B cell (primary cell): ENCODE data around the gene EML1. TPM values are rescaled to one million over a fixed set of nuclear protein-coding genes. Genes with fewer than 3 reads are reported as not detected.

Experiments
- ATAC-seq: fragments of 200-7000 bp; cut with Tn5 transposase; one replicate; pipeline ENCODE4 v1.10.0; 2021; ENCODE audit warnings: low read depth, mild to moderate bottlenecking, moderate number of reproducible peaks, moderate library complexity
- CTCF ChIA-PET: fragments of 350-600 bp; sonication (Branson Sonifier 250); formaldehyde crosslinking; loops from one replicate; lab custom pipeline; 2021; ENCODE audit warnings: antibody characterized with exemption, inconsistent platforms; lab: Charles Lee
- POLR2A ChIA-PET: fragments of 350-600 bp; sonication (Branson Sonifier 250); formaldehyde crosslinking; loops from one replicate; lab custom pipeline; 2021; ENCODE audit warnings: antibody characterized with exemption; lab: Charles Lee
- DNase-seq: peaks from one replicate; pipeline ENCODE4 v3.0.0; 2013
- H2AFZ ChIP-seq: 2 replicates; pipeline ENCODE4 v1.6.1; 2012; ENCODE audit warnings: mild to moderate bottlenecking, low read depth, low read length; ENCODE audit not compliant: insufficient read depth, poor library complexity, severe bottlenecking
- H3K27ac ChIP-seq, 2 donors: 1 replicate in 1 of 2; 2 replicates in 1 of 2; pipeline ENCODE4 v1.5.1; 2012 to 2013; ENCODE audit warnings: low read length in 2 of 2, mild to moderate bottlenecking in 2 of 2, moderate library complexity in 1 of 2
- H3K27me3 ChIP-seq, 4 experiments: fragments of 200-600 bp in 1 of 4; sonication (generic) in 1 of 4; replicated peaks in 1 of 4; 1 replicate in 2 of 4; 2 replicates in 2 of 4; pipeline versions ENCODE4 v1.6.1 to v1.7.0; 2013 to 2016; ENCODE audit warnings: low read length in 3 of 4, mild to moderate bottlenecking in 2 of 4, mixed read lengths in 1 of 4, moderate library complexity in 1 of 4; ENCODE audit not compliant: insufficient read depth in 4 of 4, control insufficient read depth in 3 of 4; ENCODE audit errors: control extremely low read depth in 1 of 4
- H3K36me3 ChIP-seq, 2 experiments: replicated peaks in 1 of 2; 1 replicate in 1 of 2; 2 replicates in 1 of 2; pipeline versions ENCODE4 v1.6.1 to v1.7.1; 2013; ENCODE audit warnings: low read length in 1 of 2; ENCODE audit not compliant: insufficient read depth in 2 of 2, control insufficient read depth in 1 of 2; ENCODE audit errors: control extremely low read depth in 1 of 2, extremely low read depth in 1 of 2
- H3K4me1 ChIP-seq, 2 donors: fragments of 200-600 bp in 1 of 2; sonication (generic) in 1 of 2; 1 replicate in 1 of 2; 2 replicates in 1 of 2; pipeline versions ENCODE4 v1.5.1 to v1.6.1; 2013 to 2017; ENCODE audit warnings: low read length in 2 of 2; ENCODE audit not compliant: control insufficient read depth in 2 of 2, insufficient read depth in 2 of 2
- H3K4me2 ChIP-seq: replicated peaks from 2 replicates; pipeline ENCODE3; 2012; ENCODE audit warnings: mild to moderate bottlenecking, low read depth, low read length; ENCODE audit not compliant: poor library complexity, severe bottlenecking
- H3K4me3 ChIP-seq, 5 experiments: fragments of 200-600 bp in 1 of 5; sonication (generic) in 1 of 5; 1 replicate in 3 of 5; 2 replicates in 2 of 5; pipeline versions ENCODE4 v1.5.1 to v1.7.0; 2011 to 2016; ENCODE audit warnings: low read length in 4 of 5, mild to moderate bottlenecking in 4 of 5, low read depth in 2 of 5, control low read depth in 1 of 5, moderate library complexity in 1 of 5; ENCODE audit not compliant: insufficient read depth in 1 of 5; ENCODE audit errors: control extremely low read depth in 1 of 5, extremely low read depth in 1 of 5
- H3K79me2 ChIP-seq: fragments of 200-600 bp; sonication (generic); one replicate; pipeline ENCODE4 v1.6.0; 2016; ENCODE audit warnings: low read length; ENCODE audit not compliant: control insufficient read depth, insufficient read depth
- H3K9ac ChIP-seq: fragments of 200-600 bp; sonication (generic); 2 replicates; pipeline ENCODE4 v1.6.1; 2017; ENCODE audit warnings: mild to moderate bottlenecking, low read length, moderate library complexity
- H3K9me3 ChIP-seq, 3 donors: one replicate each; pipeline versions ENCODE4 v1.6.1 to v1.7.1; 2013; ENCODE audit warnings: low read length in 2 of 3; ENCODE audit not compliant: control insufficient read depth in 2 of 3, insufficient read depth in 1 of 3; ENCODE audit errors: control extremely low read depth in 1 of 3
- H4K20me1 ChIP-seq: 2 replicates; pipeline ENCODE4 v1.6.0; 2012; ENCODE audit warnings: mild to moderate bottlenecking, low read length; ENCODE audit not compliant: insufficient read depth, control insufficient read depth, poor library complexity, severe bottlenecking
- H3K27ac Mint-ChIP-seq: one replicate; pipeline ENCODE4 v1.8.0; 2021; ENCODE audit warnings: mixed read lengths
- H3K27me3 Mint-ChIP-seq: one replicate; pipeline ENCODE4 v1.8.0; 2021; ENCODE audit warnings: mixed read lengths
- H3K4me1 Mint-ChIP-seq: one replicate; pipeline ENCODE4 v1.8.0; 2021; ENCODE audit warnings: mixed read lengths
- H3K4me3 Mint-ChIP-seq: one replicate; pipeline ENCODE4 v1.8.0; 2021; ENCODE audit warnings: mixed read lengths
- H3K9me3 Mint-ChIP-seq: one replicate; pipeline ENCODE4 v1.8.0; 2022; ENCODE audit warnings: mixed read lengths; ENCODE audit not compliant: insufficient read depth
- CTCF ChIP-seq: fragments of 200-600 bp; IDR thresholded peaks from one replicate; pipeline ENCODE4 v1.8.0; 2022; ENCODE audit warnings: antibody characterized with exemption, mild to moderate bottlenecking
- EZH2 ChIP-seq: IDR thresholded peaks from 2 replicates; pipeline ENCODE4 v1.6.1; 2012; ENCODE audit warnings: borderline replicate concordance, low read depth, mild to moderate bottlenecking, moderate library complexity, low read length; ENCODE audit not compliant: insufficient read depth, poor library complexity, severe bottlenecking
- WGBS: methylation state at CpG from one replicate; pipeline ENCODE4 v1.1.5; 2013; ENCODE audit warnings: missing lambda C conversion rate; ENCODE audit not compliant: insufficient coverage; 5-methylcytosine and 5-hydroxymethylcytosine counted together
- intact Hi-C: fragments of 100-400 bp; cut with micrococcal nuclease; formaldehyde crosslinking; loops from one replicate; pipeline ENCODE4 v1.10.0; 2022
- polyA plus RNA-seq: library from polyadenylated mRNA; depleted of rRNA; stranded (reverse); fragments of >200 nt; gene quantifications from 2 replicates; pipeline ENCODE4 v1.2.3, GENCODE V29; 2012
- total RNA-seq, 2 donors: library from RNA; stranded (reverse); fragments of 120-200 nt in 1 of 2; gene quantifications; 1 replicate in 1 of 2; 2 replicates in 1 of 2; pipeline versions ENCODE4 v1.2.3 to v1.2.4, GENCODE V29; 2013 to 2022

Gene EML1
- total and polyA plus RNA-seq, 2 donors (not counting 1 experiment from before 2014, with no cell fraction given): not detected

GRCh38 chr14:99902925-99903324 is 109.7 kb downstream of the EML1 start:
- no peaks in the 10 kb centered on the region for H3K36me3 ChIP-seq
- H3K9me3 Mint-ChIP-seq: no peaks in the 10 kb centered on the region
- H4K20me1 ChIP-seq: no peaks in the 10 kb centered on the region
- no peak for DNase-seq
- no peak overlapping the region for H3K4me2 ChIP-seq
- no peaks in the 10 kb centered on the region for H3K4me1 Mint-ChIP-seq
- H3K27me3 ChIP-seq: peaks cover 0 to 6% (median 1%) of the 10 kb centered on the region in 4 experiments
- H3K9me3 ChIP-seq: peaks cover 1 to 8% (median 8%) of the 10 kb centered on the region in 3 donors
- H3K9ac ChIP-seq: no peak overlapping the region
- intact Hi-C loops: no loop called here
- no peak overlapping the region for H2AFZ ChIP-seq
- H3K4me3 Mint-ChIP-seq: no peak overlapping the region
- H3K27ac Mint-ChIP-seq: no peak overlapping the region
- peaks cover 15% of the 10 kb centered on the region for H3K27me3 Mint-ChIP-seq
- ChIA-PET CTCF (no interaction called here), POLR2A (no interaction called here)
- no peak overlapping the region for H3K4me3 ChIP-seq
- no peaks in the 10 kb centered on the region for H3K79me2 ChIP-seq
- no peaks in the 10 kb centered on the region for H3K4me1 ChIP-seq
- no peak for ATAC-seq
- no peak for TF ChIP-seq EZH2
- TF ChIP-seq CTCF: no peak
- H3K27ac ChIP-seq: no peak overlapping the region

- DNase-seq (no peak), ATAC-seq (no peak)
- Mint-ChIP-seq H3K4me3 (no peak overlapping the region), H3K4me1 (no peaks in the 10 kb centered on the region), H3K27me3 (peaks cover 19% of the 10 kb centered on the region), H3K9me3 (no peaks in the 10 kb centered on the region), H3K27ac (no peak overlapping the region)
- no peak overlapping the region for H3K9ac ChIP-seq
- no peak overlapping the region for H2AFZ ChIP-seq
- TF ChIP-seq EZH2: no peak
- TF ChIP-seq CTCF: no peak
- 100% methylated on average over 1 of the region's 2 CpGs for WGBS
- H3K79me2 ChIP-seq: no peaks in the 10 kb centered on the region
- peaks cover 1 to 8% (median 8%) of the 10 kb centered on the region in 3 donors for H3K9me3 ChIP-seq
- H3K4me2 ChIP-seq: no peak overlapping the region
- ChIA-PET POLR2A (no interaction called here), CTCF (interaction anchor here (1.1 to 1.2 kb wide), 2 partner anchors 11 to 20 kb away, joined by 3 to 4 read pairs; no protein-coding TSS in a partner anchor)
- H3K27me3 ChIP-seq: peaks cover 0 to 6% (median 2%) of the 10 kb centered on the region in 4 experiments
- H3K27ac ChIP-seq: no peak overlapping the region
- H3K4me3 ChIP-seq: no peak overlapping the region
- no peaks in the 10 kb centered on the region for H3K4me1 ChIP-seq
- no peaks in the 10 kb centered on the region for H4K20me1 ChIP-seq
- intact Hi-C loops: no loop called here
- no peaks in the 10 kb centered on the region for H3K36me3 ChIP-seq
Observed at GRCh38 chr14:99904506-99904905, 111.3 kb downstream of the EML1 start.
